HCEC 1CT (cell line): Measurements from ENCODE around the gene LAMA2.

Source experiments
- DNase-seq: peaks from one replicate; pipeline ENCODE4 v3.0.0-alpha.2; 2017

LAMA2 gene

DNA sequence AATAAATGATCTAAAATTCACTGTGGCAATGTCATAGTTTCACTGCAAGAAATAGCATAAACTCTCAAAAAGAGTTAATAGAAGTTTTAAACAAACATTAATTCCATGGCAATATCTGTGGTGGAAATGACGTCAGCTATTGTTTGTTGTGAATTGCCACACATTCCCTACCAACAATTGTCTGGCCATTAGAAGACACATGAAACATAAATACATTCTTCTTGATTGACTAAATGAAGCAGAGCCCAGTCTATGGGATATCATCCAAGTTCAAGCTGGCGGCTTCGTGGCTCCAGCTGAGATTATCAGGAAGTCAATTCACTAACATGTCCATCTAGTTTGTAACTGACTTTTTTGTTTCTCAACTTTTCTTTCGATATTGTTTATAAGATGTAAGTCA, 458.0 kb downstream of the LAMA2 start:
- peak; percentile 94 for DNase-seq

DNA sequence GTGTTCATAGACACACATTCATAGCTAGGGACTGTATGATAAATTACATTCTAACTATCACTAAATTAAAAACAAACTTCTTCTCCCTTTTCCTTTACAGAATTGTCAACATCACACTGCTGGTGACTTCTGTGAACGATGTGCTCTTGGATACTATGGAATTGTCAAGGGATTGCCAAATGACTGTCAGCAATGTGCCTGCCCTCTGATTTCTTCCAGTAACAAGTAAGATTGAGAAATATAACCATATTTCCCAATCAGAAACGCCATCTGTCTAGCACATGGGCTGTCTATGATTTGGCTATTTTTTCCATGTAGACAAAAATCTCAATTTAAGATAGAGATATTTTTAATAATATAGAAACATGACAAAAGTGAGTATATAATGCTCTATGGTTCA, 459.3 kb downstream of the LAMA2 start:
- DNase-seq, result peak; percentile 74

DNA sequence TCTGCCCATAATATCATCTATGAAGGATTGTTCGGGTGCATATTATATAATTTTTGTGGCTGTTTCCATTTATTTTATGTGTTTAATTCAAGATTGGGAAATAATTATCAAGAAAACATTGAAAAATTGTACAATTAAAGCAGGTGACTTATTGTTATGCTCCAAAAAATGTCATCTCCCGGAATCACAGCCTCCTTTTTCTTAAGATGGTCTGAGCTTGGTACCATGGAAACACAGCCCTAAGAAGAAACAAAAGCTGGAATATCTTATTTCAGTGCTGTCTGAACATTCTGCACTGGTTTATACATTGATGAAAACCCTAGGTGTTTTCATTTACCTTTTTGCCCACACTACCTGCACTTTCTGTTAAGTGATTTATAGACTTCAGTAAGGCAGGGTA, 459.9 kb downstream of the LAMA2 start:
- no peak for DNase-seq

DNA sequence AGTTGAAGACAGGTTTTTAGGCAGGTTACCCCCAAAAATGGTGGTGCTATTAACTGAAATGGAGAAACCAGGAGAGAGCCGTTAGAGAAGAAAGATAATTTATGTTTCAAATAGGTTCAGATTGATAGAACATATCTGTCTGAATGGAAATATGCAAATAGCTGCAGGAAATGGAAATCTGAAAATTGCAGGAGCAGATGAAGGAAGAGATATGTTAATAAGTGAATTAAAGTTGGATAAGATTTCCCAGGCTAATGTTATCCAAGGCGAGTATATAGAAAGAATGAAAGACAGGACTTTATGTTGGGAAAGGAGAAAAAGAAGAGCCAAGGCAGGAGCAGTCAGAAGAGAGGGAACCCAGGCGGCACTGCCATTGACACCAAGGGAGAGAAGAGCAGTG, 461.4 kb downstream of the LAMA2 start:
- no peak for DNase-seq

DNA sequence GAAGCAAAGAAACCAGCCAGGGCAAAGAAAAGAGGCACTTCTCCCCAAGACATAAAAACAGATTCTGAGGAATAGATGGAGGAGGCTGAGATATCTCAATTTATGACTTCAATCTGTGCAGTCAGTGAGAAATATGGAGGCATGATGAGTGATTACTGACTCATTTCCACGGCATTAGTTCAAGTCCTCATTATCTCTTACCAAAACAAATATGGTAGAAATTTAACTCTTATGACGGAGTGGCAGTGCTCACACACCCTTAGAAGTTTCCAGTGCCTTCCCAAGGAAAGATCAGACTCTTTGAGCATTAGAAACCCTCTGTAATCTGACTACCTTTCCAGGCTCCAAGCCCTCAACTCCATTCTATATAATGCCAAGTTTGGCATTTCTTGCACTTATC, 463.0 kb downstream of the LAMA2 start:
- DNase-seq, result peak; percentile 85

DNA sequence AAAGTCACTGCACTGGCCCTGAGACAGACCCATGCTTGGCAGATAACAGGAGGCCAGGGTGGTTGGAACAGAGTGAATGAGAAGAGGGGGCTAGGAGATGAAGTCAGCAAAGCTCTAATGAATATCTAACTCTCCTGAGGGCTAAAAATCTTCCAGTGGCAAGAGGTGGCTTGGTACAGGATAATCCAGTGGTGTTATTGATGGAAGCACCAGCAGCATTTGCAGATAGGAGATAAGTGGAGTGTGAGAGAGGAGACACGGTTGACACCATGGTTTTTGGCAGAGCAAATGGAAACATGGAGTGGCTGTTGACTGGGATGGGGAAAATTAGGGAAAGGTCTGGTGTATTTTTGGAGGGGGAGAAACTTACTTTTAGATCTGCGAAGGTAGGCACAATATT, 464.0 kb downstream of the LAMA2 start:
- DNase-seq, result no peak

DNA sequence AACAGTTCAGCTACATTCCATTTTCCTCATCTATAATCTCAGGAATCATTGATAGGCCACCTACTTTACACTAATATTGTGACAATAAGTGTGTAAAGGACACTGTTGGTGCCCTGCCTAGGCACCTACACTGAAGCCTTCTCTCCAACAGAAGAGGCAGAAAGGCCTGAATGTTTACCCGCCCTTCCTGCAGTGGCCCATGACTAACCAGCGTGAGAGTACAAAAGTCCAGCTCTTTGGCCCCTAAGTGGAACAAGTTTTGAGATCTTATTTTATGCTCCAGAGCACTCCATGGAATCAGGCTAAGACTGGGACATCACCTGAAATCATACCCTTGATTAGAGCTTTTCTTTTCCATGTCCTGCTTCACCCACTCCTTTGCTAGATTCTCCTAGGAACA, 467.3 kb downstream of the LAMA2 start:
- no peak for DNase-seq

DNA sequence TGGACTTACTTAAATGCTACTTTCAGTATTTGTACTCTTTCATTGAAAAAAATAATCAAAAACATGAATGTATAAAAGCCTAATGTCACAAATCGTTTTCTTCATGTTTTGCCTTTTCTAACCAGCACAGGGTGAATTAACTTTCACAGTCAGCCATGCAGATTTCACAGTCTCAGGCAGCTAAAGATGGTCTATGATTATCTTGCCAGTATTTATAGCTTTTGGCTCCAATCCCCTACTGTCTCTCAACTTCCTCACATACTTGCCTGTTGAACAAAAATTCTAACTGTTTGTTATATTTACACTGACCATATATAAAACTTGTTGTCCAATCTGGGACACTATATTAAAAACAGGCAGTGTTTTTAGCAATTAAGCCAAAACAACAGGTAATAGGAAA, 468.9 kb downstream of the LAMA2 start:
- DNase-seq, result no peak

DNA sequence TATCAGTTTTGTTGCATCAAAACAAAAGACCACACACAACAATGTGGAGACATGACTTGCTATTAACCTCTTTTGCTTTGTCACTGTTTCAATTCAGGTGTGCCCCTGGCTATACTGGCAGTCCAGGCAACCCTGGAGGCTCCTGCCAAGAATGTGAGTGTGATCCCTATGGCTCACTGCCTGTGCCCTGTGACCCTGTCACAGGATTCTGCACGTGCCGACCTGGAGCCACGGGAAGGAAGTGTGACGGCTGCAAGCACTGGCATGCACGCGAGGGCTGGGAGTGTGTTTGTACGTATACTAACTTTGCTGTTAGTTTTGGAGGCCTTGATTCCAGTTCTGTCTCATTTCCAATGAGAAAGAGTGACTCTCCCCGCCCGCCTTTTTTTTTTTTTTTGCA, 470.1 kb downstream of the LAMA2 start:
- no peak for DNase-seq

DNA sequence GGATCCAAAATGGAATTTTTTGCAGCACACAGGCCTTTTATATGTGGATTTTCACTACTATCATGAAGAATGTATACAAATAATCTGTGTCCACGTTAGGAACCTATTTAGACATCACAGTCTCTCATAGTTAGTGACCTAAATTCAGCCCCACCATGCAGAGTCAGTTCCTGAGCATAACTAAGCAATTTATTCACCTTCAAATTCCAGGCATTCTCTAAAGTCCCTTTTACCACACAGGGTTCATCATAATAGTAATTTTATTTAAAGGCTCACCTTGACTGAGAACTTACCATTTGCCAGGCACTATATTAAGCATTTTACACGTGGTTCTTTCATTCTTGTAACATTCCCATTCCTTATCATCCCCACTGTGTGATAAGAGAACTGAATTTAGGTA, 473.2 kb downstream of the LAMA2 start:
- DNase-seq, result no peak

DNA sequence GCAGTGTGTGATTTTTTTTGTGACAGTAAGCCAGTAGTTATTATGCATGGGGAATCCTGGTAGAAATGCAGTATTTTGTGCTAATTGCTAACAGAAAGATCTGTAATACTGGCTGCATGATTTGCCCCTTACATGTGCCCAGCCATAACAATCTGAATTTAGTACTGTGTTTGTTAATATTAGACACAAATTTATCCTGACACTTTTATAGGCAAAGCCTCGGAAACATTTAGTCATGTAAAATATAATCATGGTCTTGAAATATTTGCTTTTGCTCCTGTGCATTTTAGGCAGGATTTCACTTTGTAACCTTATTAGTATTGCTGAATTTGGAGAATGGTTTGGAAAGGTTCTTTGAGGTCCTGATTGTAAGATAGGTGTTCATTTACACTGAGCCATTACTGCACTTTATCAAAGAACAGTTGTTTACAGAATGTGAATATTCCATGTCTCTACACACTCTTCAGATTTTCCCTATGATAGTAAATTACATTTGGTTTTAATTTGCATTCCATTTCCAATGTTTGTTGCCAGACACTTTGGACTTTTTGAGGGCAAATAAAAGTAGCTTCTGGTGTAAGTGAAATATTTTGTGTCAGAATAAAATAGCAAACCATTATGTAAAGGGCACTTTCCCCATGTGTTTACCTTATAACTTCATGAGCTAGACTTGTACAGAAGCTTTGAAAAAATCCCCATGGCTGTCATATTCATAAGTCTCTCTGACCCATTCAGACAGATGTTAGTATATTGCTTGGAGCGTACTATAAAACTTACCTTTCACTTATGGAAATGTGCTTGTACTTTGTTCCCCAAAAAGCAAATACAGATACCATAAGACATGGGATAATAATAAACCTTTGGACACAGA, 477.1 kb downstream of the LAMA2 start:
- DNase-seq, result no peak

DNA sequence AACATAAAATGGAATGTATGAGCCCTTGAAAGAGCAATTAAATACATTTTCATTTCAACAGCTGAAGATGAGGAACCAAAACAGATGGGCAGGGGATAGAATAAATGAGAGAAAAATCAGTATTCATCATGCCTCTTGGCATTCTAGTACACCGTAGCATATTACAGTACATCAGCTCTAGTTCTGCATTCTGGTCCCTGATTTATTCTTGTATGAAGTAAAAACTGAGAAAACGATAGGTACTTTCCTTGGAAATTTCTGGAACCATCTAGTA, 477.7 kb downstream of the LAMA2 start:
- no peak for DNase-seq

DNA sequence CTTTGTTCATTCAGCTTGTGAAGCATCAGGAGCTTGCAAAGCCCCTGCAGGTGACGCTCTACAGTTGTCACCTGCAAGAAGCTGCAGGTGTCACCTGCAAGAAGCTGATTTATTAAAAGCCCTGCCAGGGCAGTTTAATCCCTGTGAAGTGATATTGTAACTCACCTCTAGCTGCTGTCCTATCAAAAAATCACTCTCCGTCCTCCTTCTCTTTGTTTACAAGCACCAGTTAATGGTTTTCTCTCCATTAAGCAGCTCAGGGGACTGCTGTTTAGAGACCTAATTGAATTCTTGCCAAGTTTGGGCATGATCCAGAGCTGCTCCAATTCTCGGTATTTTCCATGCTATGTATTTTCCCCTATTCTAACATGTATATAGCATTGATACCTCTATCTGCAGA, 481.1 kb downstream of the LAMA2 start:
- no peak for DNase-seq

DNA sequence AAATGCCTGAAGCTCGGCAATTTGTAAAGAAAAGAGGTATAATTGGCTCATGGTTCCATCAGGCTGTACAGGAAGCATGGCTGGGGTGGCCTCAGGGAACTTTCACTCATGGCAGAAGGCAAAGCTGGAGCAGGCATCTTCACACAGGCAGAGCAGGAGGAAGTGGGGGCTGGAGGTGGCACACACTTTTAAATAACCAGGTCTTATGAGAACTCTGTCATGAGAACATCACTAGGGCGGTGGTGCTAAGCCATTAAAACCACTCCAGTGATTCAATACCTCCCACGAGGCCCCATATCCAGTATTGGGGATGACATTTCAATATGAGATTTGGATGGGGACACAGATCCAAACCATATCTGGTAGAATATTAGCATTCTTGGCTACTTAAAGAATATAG, 481.8 kb downstream of the LAMA2 start:
- no peak for DNase-seq

DNA sequence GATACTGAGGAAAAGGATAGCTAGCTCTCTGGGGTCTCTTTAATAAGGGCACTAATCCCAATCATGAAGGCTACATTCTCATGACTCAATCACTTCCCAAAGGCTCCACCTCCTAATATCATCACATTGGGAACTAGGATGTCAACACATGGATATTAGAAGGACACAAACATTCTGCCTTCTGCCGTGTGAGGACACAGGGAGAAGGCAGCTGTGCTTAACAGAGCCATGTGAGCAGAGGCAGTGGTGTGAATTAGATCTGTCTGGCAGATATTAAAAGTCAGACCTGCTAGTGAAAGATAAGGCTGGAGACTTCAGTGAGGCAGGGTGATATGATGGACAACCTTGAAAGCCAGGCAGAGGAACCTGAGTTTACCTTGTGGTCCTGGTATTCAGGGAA, 485.1 kb downstream of the LAMA2 start:
- DNase-seq, result no peak

DNA sequence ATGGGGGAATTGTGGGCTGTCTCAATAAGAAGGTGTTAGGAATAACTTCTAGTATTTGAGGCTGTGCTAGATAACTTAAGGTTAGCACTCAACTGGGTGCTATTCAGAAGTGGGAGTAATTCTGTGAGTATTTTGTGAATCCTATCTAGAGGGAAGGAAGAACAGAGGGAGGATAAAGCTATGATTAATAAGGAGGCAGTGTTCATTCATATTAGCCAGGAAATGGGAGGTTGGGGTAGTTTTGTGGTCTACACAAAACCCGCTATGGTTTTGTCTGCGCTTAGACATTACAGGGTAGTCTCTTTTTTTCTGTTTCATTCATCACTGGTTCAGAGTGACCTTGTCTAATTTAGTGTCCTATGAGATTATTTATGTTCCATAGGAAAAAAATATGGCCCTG, 486.0 kb downstream of the LAMA2 start:
- no peak for DNase-seq

DNA sequence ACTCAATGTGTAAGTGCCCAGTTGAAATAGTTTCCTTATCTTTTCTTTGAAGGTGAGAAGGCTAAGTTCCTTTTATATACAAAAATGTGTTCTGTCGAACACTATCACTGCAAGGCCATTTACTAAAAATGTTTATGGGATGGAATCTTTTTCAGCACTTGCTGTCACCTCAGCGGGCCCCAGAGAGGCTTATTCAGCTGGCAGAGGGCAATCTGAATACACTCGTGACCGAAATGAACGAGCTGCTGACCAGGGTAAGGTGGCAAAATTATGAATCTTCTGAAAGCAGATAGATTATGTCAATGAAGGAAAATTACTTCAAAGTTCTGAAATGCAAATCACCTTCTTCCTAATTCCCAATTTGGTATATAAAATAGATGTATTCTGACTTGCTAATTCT, 486.8 kb downstream of the LAMA2 start:
- DNase-seq, result no peak

DNA sequence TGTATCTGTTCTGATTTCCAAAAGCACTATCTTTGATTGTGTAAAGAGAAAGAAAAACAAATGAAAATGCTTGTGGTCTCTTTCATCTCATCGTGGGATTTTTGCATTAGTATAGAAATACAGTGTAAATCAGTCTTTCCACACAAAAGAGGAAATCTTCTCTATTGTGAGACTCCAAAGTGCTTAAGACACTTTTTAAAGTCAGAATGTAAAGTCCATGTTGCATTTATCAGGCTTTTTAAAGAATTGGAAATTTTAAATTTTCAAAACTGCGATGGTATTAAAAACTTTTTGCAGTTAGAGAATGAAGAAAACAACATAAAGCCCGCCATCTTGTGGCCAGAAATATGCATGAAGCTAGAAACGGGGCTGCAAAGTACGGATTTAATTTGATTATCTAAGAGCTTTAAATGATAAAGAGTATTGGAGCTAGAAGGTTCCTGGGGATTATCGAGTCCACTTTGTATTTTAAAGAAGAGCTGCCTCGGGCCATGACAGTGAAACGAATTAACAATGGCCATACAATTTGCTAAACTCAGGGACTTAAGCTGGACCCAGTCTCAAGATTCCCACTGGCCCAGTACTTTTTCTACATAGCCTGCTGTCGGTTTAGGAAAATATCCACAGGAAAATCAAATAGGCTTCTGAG, 487.5 kb downstream of the LAMA2 start:
- peak; percentile 38 for DNase-seq

DNA sequence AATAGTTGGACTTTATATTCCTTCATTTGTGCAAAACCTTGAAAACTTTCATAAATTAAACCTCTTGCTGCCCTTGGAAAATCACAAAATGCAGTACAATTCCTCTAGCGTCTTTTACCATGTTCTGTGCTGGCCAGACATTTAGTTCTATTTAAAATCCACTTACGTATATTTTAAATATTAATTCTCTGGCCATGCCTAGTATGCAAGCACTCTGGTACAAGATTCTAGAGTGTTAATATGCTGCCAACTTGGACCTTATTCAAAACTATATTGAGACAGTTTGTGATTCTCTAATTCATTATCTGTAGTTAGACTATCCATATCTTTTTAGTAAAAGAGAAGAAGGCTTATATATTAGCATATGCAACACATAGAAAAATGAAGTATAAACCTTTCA, 498.9 kb downstream of the LAMA2 start:
- DNase-seq, result no peak

DNA sequence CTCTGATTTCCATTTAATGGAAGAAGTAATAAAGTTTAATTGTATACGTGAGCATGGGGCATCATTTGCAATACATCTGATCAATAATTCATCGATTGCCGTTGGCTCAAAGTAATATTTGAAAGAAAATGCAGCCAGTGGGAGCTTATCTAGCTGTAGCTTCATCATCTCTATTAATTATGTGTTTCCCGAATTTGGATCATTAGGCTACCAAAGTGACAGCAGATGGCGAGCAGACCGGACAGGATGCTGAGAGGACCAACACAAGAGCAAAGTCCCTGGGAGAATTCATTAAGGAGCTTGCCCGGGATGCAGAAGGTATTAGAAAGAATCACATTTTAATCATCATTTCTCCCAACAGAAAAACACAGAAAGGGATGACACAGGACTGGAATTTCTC, 500.0 kb downstream of the LAMA2 start:
- DNase-seq, result no peak

DNA sequence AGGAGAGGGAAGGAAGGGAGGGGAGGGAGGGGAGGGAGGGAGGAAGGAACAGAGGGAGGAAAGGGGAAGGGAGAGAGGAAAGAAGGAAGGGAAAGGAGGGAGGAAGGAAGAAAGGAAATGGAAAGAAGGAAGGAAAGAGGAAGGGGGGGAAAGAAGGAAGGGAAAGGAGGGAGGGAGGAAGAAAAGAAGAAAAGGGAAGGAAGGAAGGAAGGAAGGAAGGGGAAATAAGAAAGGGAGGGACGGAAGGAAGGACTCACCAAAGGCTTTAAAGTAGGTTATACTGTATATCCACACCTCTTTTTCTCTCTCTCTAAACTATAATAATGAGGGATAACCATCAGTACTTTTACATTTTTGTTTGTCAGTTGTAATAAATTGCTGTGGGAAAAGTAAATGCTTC, 502.2 kb downstream of the LAMA2 start:
- DNase-seq, result no peak

DNA sequence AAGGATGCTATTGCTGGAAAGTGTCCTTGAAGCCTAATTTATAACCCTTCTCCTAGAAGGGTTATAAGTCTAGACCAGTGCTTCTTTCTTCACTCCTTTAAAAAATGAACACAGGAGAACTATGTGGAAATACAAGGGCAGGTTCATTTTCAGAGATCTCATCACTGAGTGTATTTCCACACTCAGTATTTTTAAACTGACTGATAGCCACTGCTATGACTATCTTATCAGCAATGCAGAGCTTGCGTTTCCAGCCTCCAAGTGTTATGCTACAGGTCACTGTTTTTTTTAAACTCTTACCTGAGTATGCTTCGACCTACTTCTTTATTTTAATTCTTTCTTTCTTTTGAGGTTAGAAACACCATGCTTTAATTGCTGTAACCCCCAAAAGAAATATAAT, 508.0 kb downstream of the LAMA2 start:
- no peak for DNase-seq

DNA sequence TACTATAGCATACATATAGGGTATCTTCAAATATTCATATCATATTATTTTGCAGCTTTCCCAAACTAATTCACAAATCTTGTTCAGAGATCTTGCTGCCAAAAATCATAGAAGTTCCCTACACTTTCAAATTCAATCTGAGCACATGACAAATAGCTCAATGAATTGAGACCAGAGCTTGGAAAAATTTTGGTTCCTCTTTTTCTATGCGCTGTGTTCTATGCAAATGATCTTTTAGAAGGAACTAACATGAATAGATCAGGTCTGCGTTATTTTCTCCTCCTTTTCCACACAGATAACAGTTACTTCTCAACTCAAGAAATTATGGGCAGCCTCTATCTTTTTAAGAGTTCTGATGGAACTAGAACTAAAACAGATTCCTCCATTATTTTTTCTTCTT, 510.7 kb downstream of the LAMA2 start:
- DNase-seq, result no peak

DNA sequence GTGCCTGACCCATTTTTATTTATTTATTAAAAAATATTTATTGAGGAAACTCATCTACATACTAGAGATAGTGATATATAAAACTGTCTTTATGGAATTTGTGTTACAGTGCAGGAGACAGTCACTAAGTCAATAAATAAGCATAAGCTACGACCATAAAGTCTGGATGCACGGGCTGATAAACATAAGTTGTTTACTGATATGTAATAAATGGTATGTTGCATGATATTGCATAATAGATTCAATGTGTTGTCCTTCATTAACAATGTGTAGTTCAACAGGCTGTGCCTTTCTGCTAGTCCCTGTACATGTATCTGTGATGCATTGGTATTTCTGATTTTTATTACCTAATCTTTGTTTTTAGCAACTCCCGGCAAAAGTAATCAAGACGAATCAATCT, 515.8 kb downstream of the LAMA2 start:
- no peak for DNase-seq

DNA sequence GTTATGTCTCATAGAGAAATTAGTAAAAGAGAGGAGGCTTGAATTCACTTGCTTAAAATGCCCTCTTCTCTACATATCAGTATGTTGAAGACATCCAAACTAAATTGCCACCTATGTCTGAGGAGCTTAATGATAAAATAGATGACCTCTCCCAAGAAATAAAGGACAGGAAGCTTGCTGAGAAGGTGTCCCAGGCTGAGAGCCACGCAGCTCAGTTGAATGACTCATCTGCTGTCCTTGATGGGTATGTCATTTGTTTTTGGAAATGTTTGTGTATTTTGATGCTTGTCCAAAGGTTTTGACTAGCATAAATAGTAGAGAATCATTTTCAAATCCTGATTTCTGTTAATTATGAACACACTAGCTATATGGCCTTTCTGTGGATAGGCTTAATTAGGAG, 519.3 kb downstream of the LAMA2 start:
- DNase-seq, result peak; percentile 15
